Endothelial cell of umbilical vein (primary cell): ENCODE measurements around the gene EZR. TPM values are rescaled to one million over a fixed set of nuclear protein-coding genes. Genes with fewer than 3 reads are reported as not detected.
"Not testable (repeated sequence)": the region's sequence is repeated elsewhere in the genome, so short reads cannot be mapped to it uniquely, and the experiment has no call there.

Source experiments
- BruUV-seq: library from RNA; stranded (reverse); fragments of 400-500 nt; replicated peaks from 2 replicates; lab custom pipeline; 2021; lab: Mats Ljungman, UMichigan
- CTCF ChIA-PET: fragments of 300-600, 350-600 bp; sonication (Branson Sonifier 250); formaldehyde crosslinking; loops from one replicate; lab custom pipeline; 2021; ENCODE audit warnings: antibody characterized with exemption, inconsistent platforms; lab: Charles Lee
- POLR2A ChIA-PET: fragments of 300-600, 350-600 bp; sonication (Branson Sonifier 250); formaldehyde crosslinking; loops from one replicate; lab custom pipeline; 2021; ENCODE audit warnings: antibody characterized with exemption, inconsistent platforms; lab: Charles Lee
- DNase-seq: peaks from one replicate; pipeline ENCODE4 v3.0.0-alpha.2; 2011; ENCODE audit warnings: low read depth, low spot score
- FAIRE-seq: peaks from 2 replicates; lab custom pipeline; 2011; peaks lifted over from hg19 to GRCh38; lab: Jason Lieb, UNC
- H2AFZ ChIP-seq: 2 replicates; pipeline ENCODE4 v1.6.0; 2012; ENCODE audit warnings: low read depth, low read length, control low read depth, inconsistent platforms
- H3K27ac ChIP-seq: 2 replicates; pipeline ENCODE4 v1.5.1; 2011; ENCODE audit warnings: low read depth, mild to moderate bottlenecking, control low read depth, low read length, moderate library complexity; ENCODE audit not compliant: insufficient read depth
- H3K27me3 ChIP-seq, 2 experiments: 2 replicates each; pipeline versions ENCODE4 v1.6.0 to v1.6.1; 2011; ENCODE audit warnings: low read length in 2 of 2, mixed read lengths in 1 of 2; ENCODE audit not compliant: control insufficient read depth in 2 of 2, insufficient read depth in 2 of 2
- H3K36me3 ChIP-seq, 2 experiments: 2 replicates in 1 of 2; 3 replicates in 1 of 2; pipeline ENCODE4 v1.5.1; 2011; ENCODE audit warnings: low read length in 2 of 2, mild to moderate bottlenecking in 1 of 2, moderate library complexity in 1 of 2; ENCODE audit not compliant: control insufficient read depth in 2 of 2, insufficient read depth in 2 of 2; ENCODE audit errors: extremely low read depth in 1 of 2
- H3K4me1 ChIP-seq: 3 replicates; pipeline ENCODE4 v1.5.1; 2011; ENCODE audit warnings: mild to moderate bottlenecking, low read length; ENCODE audit not compliant: control insufficient read depth, insufficient read depth; ENCODE audit errors: extremely low read depth
- H3K4me2 ChIP-seq: 2 replicates; pipeline ENCODE4 v1.6.1; 2011; ENCODE audit warnings: low read length, control low read depth, mixed read lengths; ENCODE audit not compliant: insufficient read depth
- H3K4me3 ChIP-seq, 3 experiments: fragments of 200-600 bp in 1 of 3; sonication (generic), shearing (Covaris generic) in 1 of 3; replicated peaks in 1 of 3; 2 replicates each; pipeline ENCODE4 v1.5.1; 2011 to 2016; ENCODE audit warnings: control low read depth in 3 of 3, low read length in 3 of 3, mild to moderate bottlenecking in 2 of 3, inconsistent platforms in 1 of 3, low read depth in 1 of 3, moderate library complexity in 1 of 3; ENCODE audit not compliant: insufficient read depth in 1 of 3
- H3K79me2 ChIP-seq: 2 replicates; pipeline ENCODE4 v1.6.0; 2012; ENCODE audit warnings: low read length, inconsistent platforms; ENCODE audit not compliant: control insufficient read depth, insufficient read depth
- H3K9ac ChIP-seq: replicated peaks from 2 replicates; pipeline ENCODE3; 2011; ENCODE audit warnings: low read length, control low read depth; ENCODE audit not compliant: insufficient read depth; ENCODE audit errors: extremely low read depth
- H3K9me1 ChIP-seq: replicated peaks from 3 replicates; pipeline ENCODE4 v1.6.0; 2011; ENCODE audit warnings: mild to moderate bottlenecking, low read length; ENCODE audit not compliant: control insufficient read depth, insufficient read depth; ENCODE audit errors: extremely low read depth
- H3K9me3 ChIP-seq: replicated peaks from 2 replicates; pipeline ENCODE4 v1.5.1; 2012; ENCODE audit warnings: low read length, inconsistent platforms; ENCODE audit not compliant: control insufficient read depth, insufficient read depth
- H4K20me1 ChIP-seq: replicated peaks from 2 replicates; pipeline ENCODE3; 2011; ENCODE audit warnings: mild to moderate bottlenecking, low read length; ENCODE audit not compliant: control insufficient read depth, insufficient read depth; ENCODE audit errors: extremely low read depth
- EZH2 ChIP-seq: IDR thresholded peaks from 2 replicates; pipeline ENCODE4 v1.6.1; 2012; ENCODE audit warnings: borderline replicate concordance, low read depth, mild to moderate bottlenecking, moderate library complexity, low read length, inconsistent platforms; ENCODE audit not compliant: severe bottlenecking
- GATA2 ChIP-seq: IDR thresholded peaks from 2 replicates; pipeline ENCODE4 v1.7.0; 2011; ENCODE audit warnings: low read depth, mild to moderate bottlenecking, moderate library complexity, mixed read lengths, low read length; ENCODE audit not compliant: insufficient read length, insufficient read depth
- MAX ChIP-seq: IDR thresholded peaks from 2 replicates; pipeline ENCODE4 v1.6.1; 2011; ENCODE audit not compliant: insufficient read depth, insufficient read length
- MYC ChIP-seq: IDR thresholded peaks from one replicate; pipeline ENCODE4 v1.6.1; 2011; ENCODE audit warnings: mild to moderate bottlenecking, low read depth, low read length
- POLR2A ChIP-seq: IDR thresholded peaks from 2 replicates; pipeline ENCODE4 v1.6.1; 2012; ENCODE audit warnings: low read depth, mild to moderate bottlenecking, control low read depth, low read length
- POLR2AphosphoS5 ChIP-seq: IDR thresholded peaks from 2 replicates; pipeline ENCODE4 v1.6.1; 2012; ENCODE audit warnings: low read depth, mild to moderate bottlenecking, control low read depth, low read length, moderate library complexity; ENCODE audit not compliant: insufficient read depth
- dilution Hi-C: fragments of 300-500 bp; cut with MboI; formaldehyde crosslinking; loops from one replicate; pipeline ENCODE4 v1.15.0; 2019; ENCODE audit warnings: low sequenced_read_pairs; ENCODE audit not compliant: extremely low pct_ligation_motif_present
- intact Hi-C: fragments of 100-400 bp; cut with micrococcal nuclease; formaldehyde crosslinking; loops from one replicate; pipeline ENCODE4 v1.10.0; 2022
- polyA plus RNA-seq, 4 experiments: library from polyadenylated mRNA; depleted of rRNA in 3 of 4; stranded (reverse) in 3 of 4; unstranded in 1 of 4; fragments of >200 nt; gene quantifications; 2 replicates each; pipeline versions ENCODE4 v1.2.1 to v1.2.3, GENCODE V29; 2011 to 2012; ENCODE audit warnings: missing spikeins in 1 of 4
- total RNA-seq: library from RNA; stranded (reverse); gene quantifications from 2 replicates; pipeline ENCODE4 v1.2.3, GENCODE V29; 2021

Gene EZR
- total and polyA plus RNA-seq, 2 donors (not counting 3 experiments of a cell fraction or from before 2014, with no cell fraction given) = 58.5 to 108 TPM

GRCh38 chr6:158839796-158840195 lies 20.6 kb upstream of the EZR start:
- H3K4me2 ChIP-seq = no peak overlapping the region
- no peak overlapping the region for H3K4me3 ChIP-seq
- POLR2A ChIA-PET = no interaction called here
- no TSS peak for BruUV-seq
- no peak overlapping the region for H2AFZ ChIP-seq
- no peaks in the 10 kb centered on the region for H3K9me1 ChIP-seq
- H3K9me3 ChIP-seq = no peaks in the 10 kb centered on the region
- H3K9ac ChIP-seq = no peak overlapping the region
- peaks cover 0 to 2% of the 10 kb centered on the region in 2 experiments for H3K27me3 ChIP-seq
- no peaks in the 10 kb centered on the region for H3K79me2 ChIP-seq
- TF ChIP-seq GATA2 = no peak
- no peak for TF ChIP-seq POLR2A
- TF ChIP-seq EZH2 = no peak
- TF ChIP-seq MYC = no peak
- no peak for TF ChIP-seq MAX
- TF ChIP-seq POLR2AphosphoS5 = no peak
- no peaks in the 10 kb centered on the region for H3K4me1 ChIP-seq
- dilution Hi-C loops = no loop called here
- DNase-seq (no peak), FAIRE-seq (no peak)
- H3K36me3 ChIP-seq = no peaks in the 10 kb centered on the region
- intact Hi-C loops = no loop called here
- no peaks in the 10 kb centered on the region for H4K20me1 ChIP-seq
- CTCF ChIA-PET = interaction anchor here (1.3 kb wide), 1 partner anchor 14 kb away, joined by 4 read pairs; no protein-coding TSS in a partner anchor
- no peak overlapping the region for H3K27ac ChIP-seq

- H3K4me2 ChIP-seq, H3K4me1 ChIP-seq, H3K9me3 ChIP-seq, H3K9me1 ChIP-seq, FAIRE-seq, DNase-seq, H3K79me2 ChIP-seq, POLR2A ChIA-PET, H4K20me1 ChIP-seq, intact Hi-C loops, H3K36me3 ChIP-seq, BruUV-seq, H3K27ac ChIP-seq, H3K4me3 ChIP-seq, H3K9ac ChIP-seq, dilution Hi-C loops, H3K27me3 ChIP-seq, H2AFZ ChIP-seq, CTCF ChIA-PET: not testable (repeated sequence)
Observed at GRCh38 chr6:158838790-158839189, 19.6 kb upstream of the EZR start.
